Activated naive CD8-positive, alpha-beta T cell treated with anti-CD3 and anti-CD28 coated beads, Interleukin-2, amount 50 U/mL, for 16 hours (primary cell): ENCODE data around the gene CRYGN.

ENCODE experiments used
- DNase-seq: peaks from one replicate; pipeline ENCODE4 v3.0.0-alpha.2; 2020; ENCODE audit warnings: low read depth, low spot score

Gene CRYGN

GRCh38 chr7:151380199-151381097, 59.5 kb downstream of the CRYGN start:
- no peak for DNase-seq

- DNase-seq, result no peak
Observed at GRCh38 chr7:151379534-151380198, 60.3 kb downstream of the CRYGN start.

- no peak for DNase-seq
Observed at GRCh38 chr7:151379193-151379520, 60.8 kb downstream of the CRYGN start.
